Activated CD4-positive, alpha-beta T cell treated with anti-CD3 and anti-CD28 coated beads, Interleukin-2, Interleukin-6, amounts not matched to agents 100 ng/mL and 50 ng/mL, durations not matched to agents 16 hours and 8 hours (primary cell): ENCODE results near the gene RPS6KA5.
"Not testable (repeated sequence)": the region's sequence is repeated elsewhere in the genome, so short reads cannot be mapped to it uniquely, and the experiment has no call there.

Experiments used
- DNase-seq: peaks from one replicate; pipeline ENCODE4 v3.0.0-alpha.2; 2020

RPS6KA5 gene

GRCh38 chr14:90827919-90828610, 232.4 kb downstream of the RPS6KA5 start:
- peak; percentile 97 for DNase-seq

GRCh38 chr14:90823542-90823941, 236.9 kb downstream of the RPS6KA5 start:
- not testable (repeated sequence) for DNase-seq

GRCh38 chr14:90820958-90821357, 239.5 kb downstream of the RPS6KA5 start:
- peak; percentile 78 for DNase-seq

GRCh38 chr14:90819734-90820393, 240.6 kb downstream of the RPS6KA5 start:
- DNase-seq = no peak

GRCh38 chr14:90818715-90819114, 241.7 kb downstream of the RPS6KA5 start:
- DNase-seq = no peak

GRCh38 chr14:90816681-90817436, 243.6 kb downstream of the RPS6KA5 start:
- DNase-seq = no peak

GRCh38 chr14:90815822-90816662, 244.4 kb downstream of the RPS6KA5 start, which contains the start of gene TTC7B:
Gene TTC7B (minus strand): TSS chr14:90816430. CDS start chr14:90816295, 135 bp downstream.
- DNase-seq = peak; percentile 42

- DNase-seq = no peak
Measured at GRCh38 chr14:90815572-90815821, 244.9 kb downstream of the RPS6KA5 start.

GRCh38 chr14:90814806-90815571, 245.5 kb downstream of the RPS6KA5 start:
- DNase-seq = no peak

- DNase-seq = no peak
Measured at GRCh38 chr14:90813442-90813841, 247.0 kb downstream of the RPS6KA5 start.

- DNase-seq = no peak
Measured at GRCh38 chr14:90812109-90812508, 248.3 kb downstream of the RPS6KA5 start.

- no peak for DNase-seq
Measured at GRCh38 chr14:90811641-90812040, 248.8 kb downstream of the RPS6KA5 start.

GRCh38 chr14:90810806-90811205, 249.6 kb downstream of the RPS6KA5 start:
- DNase-seq = no peak

GRCh38 chr14:90809530-90810312, 250.7 kb downstream of the RPS6KA5 start:
- DNase-seq = no peak

- DNase-seq = no peak
Measured at GRCh38 chr14:90808759-90809529, 251.5 kb downstream of the RPS6KA5 start.

GRCh38 chr14:90807060-90807459, 253.4 kb downstream of the RPS6KA5 start:
- no peak for DNase-seq

- no peak for DNase-seq
Measured at GRCh38 chr14:90805662-90806540, 254.5 kb downstream of the RPS6KA5 start.

GRCh38 chr14:90805084-90805391, 255.4 kb downstream of the RPS6KA5 start:
- no peak for DNase-seq

GRCh38 chr14:90804292-90805083, 256.0 kb downstream of the RPS6KA5 start:
- no peak for DNase-seq
